GM12864 (cell line): ENCODE results near the gene ASIC2.

Experiments
- DNase-seq: peaks from one replicate; pipeline ENCODE4 v3.0.0-alpha.2; 2011; ENCODE audit warnings: low read depth
- H3K4me3 ChIP-seq: 2 replicates; pipeline ENCODE4 v1.5.1; 2011; ENCODE audit warnings: mild to moderate bottlenecking, low read depth, low read length, control low read depth
- TF ChIP-seq, protein P1 (sequence below): IDR thresholded peaks from 2 replicates; pipeline ENCODE4 v1.5.1; 2011; ENCODE audit warnings: low read depth, mild to moderate bottlenecking, moderate library complexity, low read length, control low read depth, inconsistent platforms; ENCODE audit errors: missing control alignments

The ASIC2 gene

DNA sequence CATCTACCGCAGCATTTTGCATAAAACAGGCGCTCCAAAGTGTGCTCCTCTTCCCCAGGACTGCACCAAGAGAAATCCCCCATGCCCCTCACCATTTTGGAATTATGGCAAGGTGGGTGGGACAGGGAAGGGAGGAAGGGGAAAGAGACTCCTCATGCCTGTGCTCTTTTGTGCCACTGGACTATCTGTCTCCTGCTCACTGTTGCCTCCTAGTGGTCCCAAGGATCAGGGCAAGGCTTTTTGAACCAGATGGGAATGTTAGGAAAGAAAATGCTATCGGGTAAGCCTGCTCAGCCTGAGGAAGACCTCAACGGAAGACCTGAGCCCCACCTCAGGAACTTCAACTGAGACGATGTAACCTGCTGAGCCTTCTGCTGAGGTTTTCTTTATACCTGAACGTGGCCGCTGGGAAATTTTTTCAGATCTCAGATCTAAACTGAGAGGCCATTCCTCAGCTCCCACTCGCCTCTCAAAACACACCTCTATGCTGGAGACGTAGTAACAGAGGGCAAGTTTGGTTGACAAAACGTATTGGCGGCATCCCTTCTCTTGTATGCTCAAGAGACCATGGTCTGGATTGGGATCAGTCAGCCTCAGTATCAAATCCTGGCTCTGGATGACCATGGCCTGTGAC lies 243.2 kb downstream of the ASIC2 start:
- TF ChIP-seq, protein P1, sequence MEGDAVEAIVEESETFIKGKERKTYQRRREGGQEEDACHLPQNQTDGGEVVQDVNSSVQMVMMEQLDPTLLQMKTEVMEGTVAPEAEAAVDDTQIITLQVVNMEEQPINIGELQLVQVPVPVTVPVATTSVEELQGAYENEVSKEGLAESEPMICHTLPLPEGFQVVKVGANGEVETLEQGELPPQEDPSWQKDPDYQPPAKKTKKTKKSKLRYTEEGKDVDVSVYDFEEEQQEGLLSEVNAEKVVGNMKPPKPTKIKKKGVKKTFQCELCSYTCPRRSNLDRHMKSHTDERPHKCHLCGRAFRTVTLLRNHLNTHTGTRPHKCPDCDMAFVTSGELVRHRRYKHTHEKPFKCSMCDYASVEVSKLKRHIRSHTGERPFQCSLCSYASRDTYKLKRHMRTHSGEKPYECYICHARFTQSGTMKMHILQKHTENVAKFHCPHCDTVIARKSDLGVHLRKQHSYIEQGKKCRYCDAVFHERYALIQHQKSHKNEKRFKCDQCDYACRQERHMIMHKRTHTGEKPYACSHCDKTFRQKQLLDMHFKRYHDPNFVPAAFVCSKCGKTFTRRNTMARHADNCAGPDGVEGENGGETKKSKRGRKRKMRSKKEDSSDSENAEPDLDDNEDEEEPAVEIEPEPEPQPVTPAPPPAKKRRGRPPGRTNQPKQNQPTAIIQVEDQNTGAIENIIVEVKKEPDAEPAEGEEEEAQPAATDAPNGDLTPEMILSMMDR, result peak; percentile 99
- peak; percentile 13 for DNase-seq
- no peak overlapping the region for H3K4me3 ChIP-seq

DNA sequence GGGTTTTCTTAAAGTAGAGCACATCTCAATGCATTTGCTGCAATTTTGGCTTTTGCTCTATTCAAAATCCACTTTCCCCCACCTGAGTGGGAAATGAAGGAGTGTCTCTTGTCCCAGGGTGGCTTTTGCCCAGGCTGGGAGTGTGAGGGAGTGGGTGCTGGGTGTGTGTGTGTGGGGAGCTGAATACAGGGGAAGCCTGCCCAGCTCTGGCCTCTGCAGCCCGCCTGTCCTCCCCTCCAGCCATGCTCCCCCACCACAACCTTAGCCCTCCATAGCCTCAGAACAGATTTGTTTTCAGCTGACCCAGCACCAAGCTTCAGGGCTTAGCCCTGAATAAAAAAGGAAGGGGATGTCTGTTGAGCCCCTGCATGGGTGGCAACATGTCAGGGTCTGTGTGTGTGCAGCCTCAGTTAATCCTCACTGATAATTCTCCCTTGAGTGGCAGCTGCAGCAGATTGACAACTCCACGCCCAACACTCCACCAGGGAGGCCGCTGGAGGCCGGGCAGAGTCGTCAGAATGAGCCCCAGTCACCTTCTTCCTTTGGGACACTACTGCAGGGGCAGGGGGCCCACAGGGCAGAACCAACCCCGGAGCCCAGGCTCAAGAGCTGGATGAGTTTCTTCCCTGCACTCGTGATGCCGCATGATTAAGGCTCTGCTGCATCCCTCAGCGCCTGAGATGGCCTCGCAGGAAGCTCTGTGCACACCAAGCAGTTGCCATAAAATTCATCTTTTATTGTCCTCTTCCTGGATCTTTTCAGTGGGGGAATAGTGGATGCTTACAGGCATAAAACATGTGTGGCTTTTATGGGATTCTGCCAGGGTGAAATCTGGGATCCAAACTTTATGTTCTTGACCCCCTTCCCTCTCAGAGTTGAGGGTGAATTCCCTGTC lies 246.5 kb downstream of the ASIC2 start:
- DNase-seq, result no peak
- TF ChIP-seq, protein P1, result no peak

DNA sequence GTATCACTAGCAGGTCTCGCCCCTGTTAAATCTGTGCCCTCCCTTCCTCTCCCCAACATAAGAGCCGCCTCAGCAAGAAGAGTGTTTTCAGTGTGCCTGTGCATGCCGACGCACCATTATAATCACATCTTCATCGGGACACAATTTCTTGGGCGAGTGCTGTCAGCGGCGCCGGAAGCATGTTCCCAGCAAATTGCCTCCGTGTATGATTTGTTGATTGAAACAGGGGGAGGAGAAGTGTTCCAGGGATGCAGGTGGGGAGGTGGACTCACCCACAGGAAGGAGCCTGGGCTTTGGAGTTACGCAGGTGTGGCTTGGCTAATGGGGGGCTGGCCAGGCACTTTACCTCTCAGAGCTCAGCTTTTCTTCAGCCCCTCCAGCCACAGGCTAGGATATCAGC lies 247.9 kb downstream of the ASIC2 start:
- TF ChIP-seq, protein P1, result no peak
- H3K4me3 ChIP-seq, result no peak overlapping the region

More for the DNA sequence above, 246.5 kb downstream of the ASIC2 start:
- H3K4me3 ChIP-seq, result no peak overlapping the region

DNA sequence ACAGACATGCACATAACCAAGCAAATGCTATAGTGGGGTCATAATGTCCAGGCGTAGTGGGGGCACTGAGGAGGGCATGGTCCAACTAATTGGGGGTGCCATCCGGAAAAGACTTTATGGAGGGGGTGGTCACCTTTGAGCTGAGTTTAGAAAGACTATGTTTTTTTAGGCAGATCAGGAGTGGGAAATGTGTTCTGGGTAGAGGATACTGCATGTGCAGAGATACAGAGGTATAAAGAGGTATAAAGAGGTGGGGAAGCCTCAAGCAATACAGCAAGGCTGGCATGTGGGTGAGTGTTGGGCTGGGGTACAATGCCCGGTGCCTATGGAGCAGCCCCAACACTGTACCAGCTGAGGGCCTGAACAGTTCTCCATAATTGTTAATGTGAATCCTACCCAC lies 248.3 kb downstream of the ASIC2 start:
- no peak overlapping the region for H3K4me3 ChIP-seq
- TF ChIP-seq, protein P1, result no peak
- no peak for DNase-seq

More for the DNA sequence above, 247.9 kb downstream of the ASIC2 start:
- DNase-seq, result no peak

DNA sequence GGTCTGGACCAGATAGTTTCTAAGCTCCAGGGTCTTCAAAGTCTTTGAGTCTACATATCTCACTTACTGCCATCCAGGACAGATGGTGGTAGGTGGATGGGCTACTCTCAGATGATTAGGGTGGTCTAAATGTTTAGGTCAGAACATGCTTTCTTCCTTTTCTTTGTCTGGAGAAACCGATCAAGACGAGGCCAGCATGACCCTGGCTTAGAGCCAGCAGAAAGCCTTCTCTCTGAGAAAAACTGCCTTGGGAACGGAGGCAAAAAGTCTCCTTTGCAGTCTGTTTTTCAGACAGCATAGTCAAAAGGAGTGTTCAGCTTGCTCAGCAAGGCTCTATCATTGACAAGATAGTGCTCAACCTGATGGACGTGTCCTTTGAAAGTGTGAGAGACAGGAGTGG lies 252.6 kb downstream of the ASIC2 start:
- DNase-seq, result no peak
- TF ChIP-seq, protein P1, result no peak
- H3K4me3 ChIP-seq, result no peak overlapping the region

DNA sequence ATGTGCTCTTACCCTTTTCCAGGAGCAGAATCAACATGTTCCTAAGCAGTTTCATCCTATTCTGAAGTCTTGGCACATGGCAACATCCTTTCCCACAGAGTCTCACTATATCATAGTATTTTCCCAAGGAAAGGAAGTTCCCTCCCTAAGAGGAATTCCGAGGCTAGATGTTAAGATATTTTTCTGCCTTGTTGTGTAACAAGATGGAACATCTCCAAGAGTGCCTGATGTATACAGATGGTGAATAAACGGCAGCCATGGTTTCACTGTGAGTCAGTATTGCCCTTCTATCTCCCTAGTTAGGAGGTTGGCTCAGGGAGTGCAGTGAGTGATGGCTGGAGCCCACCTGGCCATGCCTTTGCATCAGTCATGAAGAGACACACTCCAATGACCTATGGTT lies 253.2 kb downstream of the ASIC2 start:
- TF ChIP-seq, protein P1, result no peak
- no peak for DNase-seq

More for the DNA sequence above, 253.2 kb downstream of the ASIC2 start:
- no peak overlapping the region for H3K4me3 ChIP-seq
